Breast epithelium (tissue), 4 donors: ENCODE data around the gene PHKB. TPM values are rescaled to one million over a fixed set of nuclear protein-coding genes. Genes with fewer than 3 reads are reported as not detected.

ENCODE experiments used
- DNase-seq, 2 donors: peaks; one replicate each; pipeline ENCODE4 v3.0.0-alpha.2; 2019; ENCODE audit warnings: low spot score in 2 of 2
- H3K27ac ChIP-seq, 2 donors: fragments of 200-600 bp; sonication (generic) in 1 of 2; one replicate each; pipeline ENCODE4 v1.5.1; 2016 to 2019; ENCODE audit warnings: mild to moderate bottlenecking in 1 of 2
- H3K27me3 ChIP-seq, 2 donors: fragments of 200-600 bp; sonication (generic) in 1 of 2; one replicate each; pipeline versions ENCODE4 v1.5.1 to v1.6.0; 2017 to 2019; ENCODE audit warnings: control low read depth in 1 of 2, mild to moderate bottlenecking in 1 of 2
- H3K36me3 ChIP-seq: fragments of 200-600 bp; one replicate; pipeline ENCODE4 v1.5.1; 2019
- H3K4me1 ChIP-seq, 2 donors: fragments of 200-600 bp; sonication (generic); one replicate each; pipeline ENCODE4 v1.5.1; 2016 to 2019; ENCODE audit warnings: control low read depth in 1 of 2
- H3K4me3 ChIP-seq, 3 donors: fragments of 200-600 bp; sonication (generic); 1 replicate in 2 of 3; 2 replicates in 1 of 3; pipeline ENCODE4 v1.5.1; 2016 to 2019; ENCODE audit warnings: mild to moderate bottlenecking in 3 of 3, moderate library complexity in 2 of 3
- H3K9me3 ChIP-seq, 2 donors: fragments of 200-600 bp; sonication (generic) in 1 of 2; one replicate each; pipeline ENCODE4 v1.5.1; 2016 to 2019; ENCODE audit warnings: control low read depth in 1 of 2
- CTCF ChIP-seq, 3 donors: fragments of 450-650 bp; IDR thresholded peaks; one replicate each; pipeline ENCODE4 v1.5.1; 2016 to 2017; ENCODE audit warnings: antibody characterized with exemption in 3 of 3, mild to moderate bottlenecking in 3 of 3, moderate library complexity in 3 of 3
- POLR2A ChIP-seq: fragments of 450-650 bp; IDR thresholded peaks from one replicate; pipeline ENCODE4 v1.6.1; 2016; ENCODE audit warnings: antibody characterized with exemption, mild to moderate bottlenecking, moderate library complexity
- POLR2AphosphoS5 ChIP-seq, 3 donors: sonication (generic); formaldehyde crosslinking; IDR thresholded peaks; one replicate each; pipeline ENCODE4 v1.6.1; 2017; ENCODE audit warnings: antibody characterized with exemption in 3 of 3
- intact Hi-C: fragments of 100-400 bp; cut with DNase I; formaldehyde crosslinking; loops from one replicate; pipeline ENCODE4 v1.15.1; 2023; ENCODE audit warnings: low total_unique reads
- total RNA-seq, 3 donors: library from RNA; depleted of rRNA; stranded (reverse); fragments of >200 nt; gene quantifications; one replicate each; pipeline ENCODE4 v1.1.0, GENCODE V29; 2016

Gene PHKB
- total RNA-seq, 3 donors from 2014 or later = 77.9 to 111 (median 78.3) TPM

DNA sequence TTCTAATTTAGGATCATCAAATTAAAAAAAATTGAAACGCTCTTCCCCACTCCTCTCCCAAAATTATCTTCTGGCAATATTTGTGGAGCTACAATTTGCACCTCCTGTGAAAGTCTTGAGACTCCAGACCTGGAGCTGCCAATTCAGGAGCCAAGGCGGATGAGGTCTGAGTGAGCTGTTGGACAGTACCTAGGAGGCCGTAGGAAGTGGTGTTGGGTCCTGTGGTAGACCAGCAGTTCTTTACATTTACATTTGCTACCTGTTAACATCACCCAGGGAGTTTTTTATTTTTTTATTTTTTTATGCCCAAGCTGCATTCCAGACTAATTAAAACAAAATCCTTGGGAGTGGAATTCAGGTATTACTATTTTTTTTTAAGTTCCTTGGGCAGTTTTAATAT lies 271.0 kb downstream of the PHKB start:
- Histone ChIP-seq H3K4me3 (no peak overlapping the region), H3K27ac (no peak overlapping the region), H3K9me3 (no peaks in the 10 kb centered on the region), H3K27me3 (no peaks in the 10 kb centered on the region), H3K4me1 (no peaks in the 10 kb centered on the region), H3K36me3 (no peaks in the 10 kb centered on the region)
- no peak for TF ChIP-seq POLR2A
- no peak for TF ChIP-seq POLR2AphosphoS5 (IDR thresholded peaks at IDR 0.05)
- intact Hi-C loops = loop anchor here (10.0 kb wide), 1 partner anchor 1683 kb away; no protein-coding TSS in a partner anchor
- DNase-seq = no peak

GRCh38 chr16:47732523-47733111 lies 271.5 kb downstream of the PHKB start:
- Histone ChIP-seq H3K36me3 (no peaks in the 10 kb centered on the region), H3K27me3 (no peaks in the 10 kb centered on the region), H3K27ac (no peak overlapping the region), H3K4me1 (no peaks in the 10 kb centered on the region), H3K4me3 (no peak overlapping the region), H3K9me3 (no peaks in the 10 kb centered on the region)
- intact Hi-C loops = loop anchor here (10.0 kb wide), 1 partner anchor 1682 kb away; no protein-coding TSS in a partner anchor
- DNase-seq = no peak
- TF ChIP-seq POLR2AphosphoS5 (IDR thresholded peaks at IDR 0.05) (no peak), POLR2A (no peak), CTCF (IDR thresholded peaks at IDR 0.05) (no peak)

DNA sequence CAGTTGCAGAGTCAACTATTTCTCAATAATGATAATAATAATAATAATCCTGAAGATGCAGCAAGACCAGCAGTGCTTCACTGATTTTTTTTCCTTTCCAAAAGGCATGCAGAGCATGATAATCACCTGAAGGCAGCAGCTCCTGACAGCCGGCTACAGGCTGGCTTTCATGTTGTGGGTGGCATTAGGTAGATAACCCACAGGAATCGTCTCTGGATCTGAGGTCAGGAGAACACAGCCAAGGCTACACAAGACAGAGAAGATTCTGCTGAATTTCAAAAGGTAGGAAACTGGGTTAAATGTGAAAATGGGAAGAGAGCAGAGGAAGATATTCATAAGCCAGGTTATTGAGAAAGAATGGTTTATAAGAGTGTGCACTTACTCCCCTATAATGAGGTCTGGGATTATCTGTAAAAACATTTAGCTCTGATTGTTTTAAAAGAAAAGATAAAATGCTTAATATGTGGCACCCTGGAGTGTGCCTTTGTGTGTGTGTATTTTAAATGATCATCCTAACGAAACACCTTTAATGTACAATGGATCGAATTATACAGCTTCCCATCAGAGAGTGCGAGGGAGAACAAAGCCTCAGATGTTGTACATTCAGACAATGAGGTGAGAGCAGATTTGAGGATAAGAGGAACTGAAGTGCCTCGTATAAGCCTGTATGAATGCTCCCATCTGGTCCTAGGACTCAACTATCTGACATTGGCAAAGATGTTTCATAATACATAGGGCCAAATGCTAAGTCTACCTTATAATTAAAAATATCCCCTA lies 273.1 kb downstream of the PHKB start:
- H3K36me3 ChIP-seq = no peaks in the 10 kb centered on the region
- no peaks in the 10 kb centered on the region for H3K4me1 ChIP-seq
- H3K4me3 ChIP-seq = no peak overlapping the region
- DNase-seq = no peak
- no peak overlapping the region for H3K27ac ChIP-seq
- H3K27me3 ChIP-seq = no peaks in the 10 kb centered on the region
- no peak for TF ChIP-seq CTCF (IDR thresholded peaks at IDR 0.05)
- no peak for TF ChIP-seq POLR2A
- TF ChIP-seq POLR2AphosphoS5 (IDR thresholded peaks at IDR 0.05) = no peak
- intact Hi-C loops = loop anchor here (10.0 kb wide), 1 partner anchor 1681 kb away; no protein-coding TSS in a partner anchor
- H3K9me3 ChIP-seq = peaks cover 0 to 8% of the 10 kb centered on the region in 2 donors

DNA sequence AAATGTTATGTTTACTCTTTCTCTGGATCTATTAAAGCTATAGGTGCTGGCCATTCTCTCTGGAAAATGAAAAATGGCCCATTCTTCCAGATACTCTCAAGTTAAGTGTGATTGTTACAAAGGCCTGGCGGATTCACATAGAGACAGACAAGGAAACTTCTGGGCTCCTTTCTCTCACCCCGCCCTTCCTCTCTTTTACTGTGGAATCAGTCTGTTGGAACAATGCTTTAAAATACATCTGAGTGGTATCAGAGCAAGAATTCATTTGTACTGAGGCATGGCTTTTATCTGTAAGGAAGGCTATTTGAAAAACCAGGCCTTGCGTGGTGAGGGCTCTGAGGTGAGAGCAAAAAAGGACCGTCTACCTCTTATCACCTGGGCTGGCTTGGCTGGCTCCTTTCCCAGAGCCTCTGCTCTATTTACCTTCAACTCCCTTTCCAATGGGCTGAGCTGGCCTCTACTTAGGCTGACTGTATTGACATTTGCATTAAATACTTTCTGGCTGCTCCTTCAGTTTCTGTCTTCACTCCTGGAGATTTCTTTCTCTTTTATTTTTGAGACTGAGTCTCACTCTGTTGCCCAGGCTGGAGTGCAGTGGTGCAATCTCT lies 274.0 kb downstream of the PHKB start:
- H3K9me3 ChIP-seq = peaks cover 0 to 16% of the 10 kb centered on the region in 2 donors
- TF ChIP-seq CTCF (IDR thresholded peaks at IDR 0.05) = no peak
- no peak for TF ChIP-seq POLR2AphosphoS5 (IDR thresholded peaks at IDR 0.05)
- TF ChIP-seq POLR2A = no peak
- no peaks in the 10 kb centered on the region for H3K27me3 ChIP-seq
- DNase-seq = no peak
- no peak overlapping the region for H3K4me3 ChIP-seq
- H3K4me1 ChIP-seq = no peaks in the 10 kb centered on the region
- intact Hi-C loops = loop anchor here (10.0 kb wide), 1 partner anchor 1680 kb away; no protein-coding TSS in a partner anchor
- H3K36me3 ChIP-seq = no peaks in the 10 kb centered on the region
- H3K27ac ChIP-seq = no peak overlapping the region

DNA sequence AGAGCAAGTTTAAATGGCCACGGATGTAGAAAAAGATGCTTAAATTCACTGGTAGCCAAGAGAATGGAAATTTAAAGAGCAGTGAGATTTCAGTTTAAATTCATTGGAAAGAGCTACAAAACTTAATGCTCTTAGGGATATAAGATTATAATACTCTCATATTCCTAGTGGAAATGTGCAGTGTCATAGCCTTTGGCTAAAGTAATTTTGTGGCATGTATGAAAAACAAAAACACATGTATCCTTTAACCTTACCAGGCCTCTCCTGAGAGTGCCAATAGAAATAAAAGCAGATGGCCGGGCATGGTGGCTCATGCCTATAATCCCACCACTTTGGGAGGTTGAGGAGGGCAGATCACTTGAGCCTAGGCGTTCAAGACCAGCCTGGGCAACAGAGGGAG lies 289.2 kb downstream of the PHKB start:
- TF ChIP-seq POLR2A (no peak), CTCF (IDR thresholded peaks at IDR 0.05) (no peak), POLR2AphosphoS5 (IDR thresholded peaks at IDR 0.05) (no peak)
- no peak overlapping the region for H3K4me3 ChIP-seq
- no peaks in the 10 kb centered on the region for H3K27me3 ChIP-seq
- H3K36me3 ChIP-seq = no peaks in the 10 kb centered on the region
- H3K9me3 ChIP-seq = no peaks in the 10 kb centered on the region
- intact Hi-C loops = no loop called here
- DNase-seq = no peak
- no peak overlapping the region for H3K27ac ChIP-seq
- no peaks in the 10 kb centered on the region for H3K4me1 ChIP-seq

Other genes starting within 250 kb of the PHKB start
- 10 to 100 TPM; 42.3 to 55.2 (median 53.4) TPM for gene ITFG1, start 268 bp upstream of the PHKB start, total RNA-seq